AG04450 (cell line): ENCODE results near the gene UBE2D2. TPM values are rescaled to one million over a fixed set of nuclear protein-coding genes. Genes with fewer than 3 reads are reported as not detected.
"Not testable (repeated sequence)": the region's sequence is repeated elsewhere in the genome, so short reads cannot be mapped to it uniquely, and the experiment has no call there.

ENCODE experiments used
- CTCF ChIA-PET: fragments of 300-600, 350-600 bp; formaldehyde crosslinking; extraction: SDS; loops from one replicate; lab custom pipeline; 2022; ENCODE audit warnings: antibody characterized with exemption, inconsistent platforms; lab: Charles Lee
- POLR2A ChIA-PET: fragments of 350-600 bp; formaldehyde crosslinking; extraction: SDS; loops from one replicate; lab custom pipeline; 2021; ENCODE audit warnings: antibody characterized with exemption, inconsistent platforms; lab: Yijun Ruan, JAX
- DNase-seq: peaks from one replicate; pipeline ENCODE4 v3.0.0-alpha.2; 2011; ENCODE audit warnings: low read depth, low spot score
- H3K27ac ChIP-seq: one replicate; pipeline ENCODE4 v1.5.1; 2012; ENCODE audit warnings: low read depth, low read length, control low read depth
- H3K27me3 ChIP-seq: one replicate; pipeline ENCODE4 v1.6.0; 2012; ENCODE audit warnings: low read length; ENCODE audit not compliant: control insufficient read depth, insufficient read depth
- H3K4me3 ChIP-seq: 2 replicates; pipeline ENCODE4 v1.5.1; 2011; ENCODE audit warnings: mild to moderate bottlenecking, low read depth, low read length, control low read depth
- H3K9me3 ChIP-seq: 2 replicates; pipeline ENCODE4 v1.5.1; 2012; ENCODE audit warnings: low read length; ENCODE audit not compliant: control insufficient read depth, insufficient read depth
- CTCF ChIP-seq: IDR thresholded peaks from 2 replicates; pipeline ENCODE4 v1.5.1; 2011; ENCODE audit warnings: low read depth, low read length, control low read depth, inconsistent platforms
- polyA minus RNA-seq: library from RNA; depleted of rRNA, polyadenylated mRNA; stranded (reverse); fragments of >200 nt; gene quantifications from 2 replicates; pipeline ENCODE4 v1.2.3, GENCODE V29; 2011; rRNA and poly(A)+ RNA removed
- polyA plus RNA-seq: library from polyadenylated mRNA; depleted of rRNA; stranded (reverse); fragments of >200 nt; gene quantifications from 2 replicates; pipeline ENCODE4 v1.2.3, GENCODE V29; 2011; rRNA removed

Gene UBE2D2
- polyA plus RNA-seq (51.5 and 60.9 TPM in 2 replicates), polyA minus RNA-seq (13.2 and 44.0 TPM in 2 replicates)

GRCh38 chr5:139560752-139561654 lies at the start of gene UBE2D2:
TSS of gene UBE2D2 (plus strand) at chr5:139561339. CDS start at chr5:139561792, 453 bp downstream.
- CTCF ChIA-PET = interaction anchor here (0.5 to 0.6 kb wide), 2 partner anchors 11 to 137 kb away, joined by 3 read pairs; no protein-coding TSS in a partner anchor

GRCh38 chr5:139512786-139513390 lies 48.3 kb upstream of the UBE2D2 start:
- H3K4me3 ChIP-seq = no peak overlapping the region
- CTCF ChIA-PET = interaction anchor here (0.6 to 7.8 kb wide), 7 partner anchors 9 to 232 kb away, joined by 3 to 231 read pairs (median 4); partner anchors contain the start of gene STING1
- POLR2A ChIA-PET = no interaction called here
- no peaks in the 10 kb centered on the region for H3K27me3 ChIP-seq
- no peak for DNase-seq
- H3K27ac ChIP-seq = no peak overlapping the region
- 0 out of 2 replicates have a peak, but pooled peaks have one; percentile 8 for TF ChIP-seq CTCF
- no peaks in the 10 kb centered on the region for H3K9me3 ChIP-seq

More at GRCh38 chr5:139560752-139561654, at the start of gene UBE2D2:
- peak; percentile 97 for DNase-seq
- H3K9me3 ChIP-seq = no peaks in the 10 kb centered on the region; the same call in 1 of the 2 replicates
- POLR2A ChIA-PET = interaction anchor here (0.5 to 1.3 kb wide), 11 partner anchors 9 to 370 kb away, joined by 3 to 13 read pairs (median 4); partner anchors contain the start of gene STING1
- TF ChIP-seq CTCF = no peak
- H3K4me3 ChIP-seq = peak within 1 kb of the TSS; percentile 88
- no peaks in the 10 kb centered on the region for H3K27me3 ChIP-seq
- peak within 1 kb of the TSS; percentile 77 for H3K27ac ChIP-seq

- H3K4me3 ChIP-seq, H3K27me3 ChIP-seq, H3K27ac ChIP-seq, H3K9me3 ChIP-seq, POLR2A ChIA-PET: not testable (repeated sequence)
- DNase-seq = peak; percentile 37
- CTCF ChIA-PET = interaction anchor here (0.6 to 7.8 kb wide), 12 partner anchors 9 to 233 kb away, joined by 3 to 231 read pairs (median 4); partner anchors contain the start of gene STING1
- peak; percentile 68 for TF ChIP-seq CTCF
Observed at GRCh38 chr5:139513434-139513833, 47.7 kb upstream of the UBE2D2 start.

GRCh38 chr5:139513852-139514485 lies 47.2 kb upstream of the UBE2D2 start:
- ChIA-PET CTCF (interaction anchor here (0.6 to 7.8 kb wide), 11 partner anchors 32 to 103 kb away, joined by 3 to 231 read pairs (median 5); partner anchors contain the start of gene STING1), POLR2A (no interaction called here)
- H3K27me3 ChIP-seq = no peaks in the 10 kb centered on the region
- no peak overlapping the region for H3K4me3 ChIP-seq
- no peak for TF ChIP-seq CTCF
- H3K9me3 ChIP-seq = no peaks in the 10 kb centered on the region
- no peak for DNase-seq
- no peak overlapping the region for H3K27ac ChIP-seq
